T-helper 2 cell treated with Interferon-gamma antibody and Interleukin-4, amounts not matched to agents 5 μg/mL and 100 μg/mL, for 36 hours (primary cell): ENCODE measurements around the gene SF3B4.
"Not testable (repeated sequence)": the region's sequence is repeated elsewhere in the genome, so short reads cannot be mapped to it uniquely, and the experiment has no call there.

ENCODE experiments used
- DNase-seq: peaks from one replicate; pipeline ENCODE4 v3.0.0; 2021; ENCODE audit warnings: low spot score
- H3K27ac Mint-ChIP-seq: one replicate; pipeline ENCODE4 v1.8.0; 2021; ENCODE audit warnings: mild to moderate bottlenecking, mixed read lengths
- H3K27me3 Mint-ChIP-seq: one replicate; pipeline ENCODE4 v1.8.0; 2021; ENCODE audit warnings: low read depth, mixed read lengths
- H3K36me3 Mint-ChIP-seq: one replicate; pipeline ENCODE4 v1.8.0; 2021; ENCODE audit warnings: low read depth, mixed read lengths
- H3K4me1 Mint-ChIP-seq: one replicate; pipeline ENCODE4 v1.8.0; 2021; ENCODE audit warnings: low read depth, mixed read lengths
- H3K4me3 Mint-ChIP-seq: one replicate; pipeline ENCODE4 v1.8.0; 2022; ENCODE audit warnings: mild to moderate bottlenecking, moderate library complexity, mixed read lengths
- H3K9me3 Mint-ChIP-seq: one replicate; pipeline ENCODE4 v1.8.0; 2021; ENCODE audit warnings: mixed read lengths

Gene SF3B4, protein sequence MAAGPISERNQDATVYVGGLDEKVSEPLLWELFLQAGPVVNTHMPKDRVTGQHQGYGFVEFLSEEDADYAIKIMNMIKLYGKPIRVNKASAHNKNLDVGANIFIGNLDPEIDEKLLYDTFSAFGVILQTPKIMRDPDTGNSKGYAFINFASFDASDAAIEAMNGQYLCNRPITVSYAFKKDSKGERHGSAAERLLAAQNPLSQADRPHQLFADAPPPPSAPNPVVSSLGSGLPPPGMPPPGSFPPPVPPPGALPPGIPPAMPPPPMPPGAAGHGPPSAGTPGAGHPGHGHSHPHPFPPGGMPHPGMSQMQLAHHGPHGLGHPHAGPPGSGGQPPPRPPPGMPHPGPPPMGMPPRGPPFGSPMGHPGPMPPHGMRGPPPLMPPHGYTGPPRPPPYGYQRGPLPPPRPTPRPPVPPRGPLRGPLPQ

GRCh38 chr1:149927563-149928400, at the start of gene SF3B4:
SF3B4 (minus strand) TSS chr1:149927803; CDS start chr1:149927759, 44 bp downstream.
- H3K9me3 Mint-ChIP-seq: no peaks in the 10 kb centered on the region
- H3K4me1 Mint-ChIP-seq: peaks cover 48% of the 10 kb centered on the region
- peak; percentile 95 for DNase-seq
- no peaks in the 10 kb centered on the region for H3K27me3 Mint-ChIP-seq
- peak within 1 kb of the TSS; percentile 96 for H3K4me3 Mint-ChIP-seq
- H3K27ac Mint-ChIP-seq: peak within 1 kb of the TSS; percentile 94
- peaks cover 44% of the 10 kb centered on the region for H3K36me3 Mint-ChIP-seq

DNA sequence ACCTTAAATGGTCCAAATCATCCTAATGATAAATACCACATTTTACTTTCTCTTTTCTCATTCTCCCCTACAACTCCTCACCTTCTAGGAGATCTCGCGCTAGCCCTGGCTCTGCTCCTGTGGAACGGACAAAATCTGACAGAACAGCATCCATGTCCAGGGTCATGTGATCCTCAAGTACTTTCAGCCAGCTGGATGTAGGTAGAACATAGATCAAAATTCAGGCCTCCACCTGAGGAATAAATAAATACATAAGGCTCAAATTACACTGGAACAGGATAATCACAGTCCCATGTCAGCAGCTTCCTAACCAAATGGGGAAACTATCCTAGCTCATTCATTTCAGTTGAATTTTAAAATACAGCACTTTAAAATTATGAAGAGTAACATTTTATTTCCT, 49.7 kb upstream of the SF3B4 start:
- no peaks in the 10 kb centered on the region for H3K27me3 Mint-ChIP-seq
- DNase-seq: no peak
- H3K27ac Mint-ChIP-seq: no peak overlapping the region
- H3K36me3 Mint-ChIP-seq: peaks cover 11% of the 10 kb centered on the region
- no peak overlapping the region for H3K4me3 Mint-ChIP-seq
- no peaks in the 10 kb centered on the region for H3K9me3 Mint-ChIP-seq
- peaks cover 8% of the 10 kb centered on the region for H3K4me1 Mint-ChIP-seq

- H3K4me1 Mint-ChIP-seq: no peaks in the 10 kb centered on the region
- H3K27me3 Mint-ChIP-seq: no peaks in the 10 kb centered on the region
- H3K36me3 Mint-ChIP-seq: peaks cover 21% of the 10 kb centered on the region
- no peak overlapping the region for H3K4me3 Mint-ChIP-seq
- no peak overlapping the region for H3K27ac Mint-ChIP-seq
- no peaks in the 10 kb centered on the region for H3K9me3 Mint-ChIP-seq
- no peak for DNase-seq
Measured at GRCh38 chr1:149972547-149972946, 44.9 kb upstream of the SF3B4 start.

DNA sequence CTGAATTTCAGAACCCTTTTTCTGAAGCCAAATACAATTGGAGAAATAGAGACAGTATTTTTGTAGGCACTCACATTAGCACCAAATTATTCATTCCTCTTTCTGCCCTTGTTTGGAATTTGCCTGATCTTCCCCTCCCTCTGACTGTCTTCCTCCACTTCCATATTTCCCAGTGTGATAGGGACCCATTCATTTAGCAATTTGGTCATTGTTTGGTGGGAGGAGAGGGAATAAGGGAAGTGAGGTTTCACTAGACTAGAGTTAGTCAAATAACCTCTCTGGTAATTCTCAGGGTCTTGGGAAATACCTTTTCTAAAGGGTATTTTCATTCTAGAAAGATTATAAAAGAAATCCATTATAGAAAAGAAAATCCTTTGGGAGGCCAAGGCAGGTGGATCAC, 40.0 kb upstream of the SF3B4 start:
- H3K4me3 Mint-ChIP-seq: no peak overlapping the region
- H3K36me3 Mint-ChIP-seq: peaks cover 22% of the 10 kb centered on the region
- H3K27me3 Mint-ChIP-seq: no peaks in the 10 kb centered on the region
- H3K9me3 Mint-ChIP-seq: no peaks in the 10 kb centered on the region
- H3K4me1 Mint-ChIP-seq: peaks cover 5% of the 10 kb centered on the region
- no peak overlapping the region for H3K27ac Mint-ChIP-seq
- no peak for DNase-seq

GRCh38 chr1:149967041-149967440, 39.4 kb upstream of the SF3B4 start:
- no peaks in the 10 kb centered on the region for H3K9me3 Mint-ChIP-seq
- DNase-seq: no peak
- no peak overlapping the region for H3K4me3 Mint-ChIP-seq
- H3K27ac Mint-ChIP-seq: no peak overlapping the region
- H3K4me1 Mint-ChIP-seq: peaks cover 8% of the 10 kb centered on the region
- H3K36me3 Mint-ChIP-seq: peaks cover 22% of the 10 kb centered on the region
- H3K27me3 Mint-ChIP-seq: no peaks in the 10 kb centered on the region

DNA sequence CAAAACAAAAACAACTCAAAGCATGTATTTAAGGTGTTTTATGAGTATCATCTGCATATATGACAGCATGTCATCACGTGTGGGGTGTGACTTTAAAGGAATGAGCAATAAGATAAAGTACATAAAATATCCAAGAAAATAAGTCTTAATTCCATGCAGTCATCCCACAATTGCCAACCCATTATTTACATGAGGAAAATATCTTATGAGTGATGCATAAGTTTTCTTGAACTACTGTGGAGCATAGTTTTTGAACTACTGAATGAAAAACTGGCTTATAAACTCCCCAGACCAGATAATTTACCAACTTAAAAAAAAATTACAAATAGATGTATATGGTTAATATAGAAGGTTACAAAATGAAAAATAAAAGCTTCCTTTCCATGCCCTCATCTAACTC, 38.8 kb upstream of the SF3B4 start:
- no peak overlapping the region for H3K27ac Mint-ChIP-seq

GRCh38 chr1:149965440-149965839, 37.8 kb upstream of the SF3B4 start:
- no peak for DNase-seq
- Mint-ChIP-seq H3K4me3 (no peak overlapping the region), H3K36me3 (peaks cover 17% of the 10 kb centered on the region), H3K27ac (peak overlapping the region; percentile 29), H3K9me3 (no peaks in the 10 kb centered on the region), H3K4me1 (peaks cover 13% of the 10 kb centered on the region), H3K27me3 (no peaks in the 10 kb centered on the region)

More for the DNA sequence above, 38.8 kb upstream of the SF3B4 start:
- H3K4me1 Mint-ChIP-seq: peaks cover 13% of the 10 kb centered on the region
- H3K36me3 Mint-ChIP-seq: peaks cover 22% of the 10 kb centered on the region
- H3K9me3 Mint-ChIP-seq: no peaks in the 10 kb centered on the region
- H3K4me3 Mint-ChIP-seq: no peak overlapping the region
- H3K27me3 Mint-ChIP-seq: no peaks in the 10 kb centered on the region
- no peak for DNase-seq

GRCh38 chr1:149963358-149963757, 35.8 kb upstream of the SF3B4 start:
- DNase-seq: no peak
- H3K27me3 Mint-ChIP-seq: no peaks in the 10 kb centered on the region
- peaks cover 19% of the 10 kb centered on the region for H3K36me3 Mint-ChIP-seq
- no peak overlapping the region for H3K27ac Mint-ChIP-seq
- H3K4me1 Mint-ChIP-seq: peaks cover 13% of the 10 kb centered on the region
- no peak overlapping the region for H3K4me3 Mint-ChIP-seq
- no peaks in the 10 kb centered on the region for H3K9me3 Mint-ChIP-seq

- H3K4me3 Mint-ChIP-seq: no peak overlapping the region
- no peak for DNase-seq
- H3K9me3 Mint-ChIP-seq: no peaks in the 10 kb centered on the region
- peaks cover 13% of the 10 kb centered on the region for H3K4me1 Mint-ChIP-seq
- H3K27ac Mint-ChIP-seq: no peak overlapping the region
- H3K36me3 Mint-ChIP-seq: peaks cover 20% of the 10 kb centered on the region
- no peaks in the 10 kb centered on the region for H3K27me3 Mint-ChIP-seq
Measured at GRCh38 chr1:149962736-149963135, 35.1 kb upstream of the SF3B4 start.

- peak; percentile 26 for DNase-seq
- Mint-ChIP-seq H3K27me3 (no peaks in the 10 kb centered on the region), H3K4me3 (no peak overlapping the region), H3K27ac (no peak overlapping the region), H3K9me3 (no peaks in the 10 kb centered on the region), H3K36me3 (peaks cover 20% of the 10 kb centered on the region), H3K4me1 (peaks cover 13% of the 10 kb centered on the region)
Measured at GRCh38 chr1:149962039-149962647, 34.5 kb upstream of the SF3B4 start.

- not testable (repeated sequence) for H3K4me3 Mint-ChIP-seq, H3K27ac Mint-ChIP-seq, H3K4me1 Mint-ChIP-seq, H3K27me3 Mint-ChIP-seq, H3K9me3 Mint-ChIP-seq, DNase-seq
- H3K36me3 Mint-ChIP-seq: peaks cover 16% of the 10 kb centered on the region
Measured at GRCh38 chr1:149957548-149957947, 29.9 kb upstream of the SF3B4 start.

DNA sequence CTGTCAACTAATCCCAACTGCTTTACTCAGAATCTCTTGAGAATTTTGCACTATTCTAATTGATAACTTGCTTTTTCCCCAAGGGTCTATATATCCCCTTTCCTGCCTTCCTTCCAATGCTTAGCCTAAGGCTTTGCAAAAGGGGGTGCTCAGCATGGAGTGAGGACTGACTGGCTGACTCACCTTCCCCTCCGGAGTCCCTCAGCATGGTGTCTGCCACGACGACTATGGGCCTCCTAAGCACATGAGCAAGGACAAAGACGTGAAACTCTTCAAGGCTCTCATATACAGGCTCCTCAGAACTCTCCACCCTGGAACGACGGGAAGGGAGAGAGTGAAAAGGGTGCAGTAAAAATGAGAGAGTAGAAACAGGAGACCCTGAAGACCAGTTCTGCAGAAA, 22.3 kb upstream of the SF3B4 start:
- H3K36me3 Mint-ChIP-seq: peaks cover 12% of the 10 kb centered on the region
- no peak for DNase-seq
- H3K27ac Mint-ChIP-seq: no peak overlapping the region
- no peaks in the 10 kb centered on the region for H3K9me3 Mint-ChIP-seq
- no peak overlapping the region for H3K4me3 Mint-ChIP-seq
- H3K27me3 Mint-ChIP-seq: no peaks in the 10 kb centered on the region
- H3K4me1 Mint-ChIP-seq: no peaks in the 10 kb centered on the region

- Mint-ChIP-seq H3K4me1 (peaks cover 5% of the 10 kb centered on the region), H3K9me3 (no peaks in the 10 kb centered on the region), H3K36me3 (peaks cover 10% of the 10 kb centered on the region), H3K27me3 (no peaks in the 10 kb centered on the region), H3K4me3 (no peak overlapping the region), H3K27ac (no peak overlapping the region)
- no peak for DNase-seq
Measured at GRCh38 chr1:149945206-149945605, 17.6 kb upstream of the SF3B4 start.

DNA sequence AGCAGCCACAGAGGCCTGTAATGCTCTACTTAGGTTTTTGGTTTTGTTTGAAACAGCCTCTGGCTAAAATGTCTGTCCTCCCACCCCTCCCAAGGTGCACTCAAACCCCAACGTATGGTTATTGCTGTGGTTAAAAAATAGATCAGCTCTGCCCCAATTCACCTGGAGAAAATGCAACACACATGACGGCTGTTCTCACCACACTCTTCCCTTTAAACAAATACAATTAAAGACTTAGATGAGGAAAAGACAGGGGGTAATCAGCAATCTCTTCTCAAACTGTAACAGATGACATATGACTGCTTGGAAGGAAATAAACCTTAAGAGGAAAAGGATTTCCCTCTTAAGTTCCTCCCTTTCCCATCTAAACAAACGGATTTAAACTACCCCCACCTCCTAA, 15.3 kb upstream of the SF3B4 start:
- Mint-ChIP-seq H3K27ac (no peak overlapping the region), H3K4me3 (no peak overlapping the region), H3K9me3 (no peaks in the 10 kb centered on the region)

More for the DNA sequence above, 15.3 kb upstream of the SF3B4 start:
- Mint-ChIP-seq H3K36me3 (peaks cover 9% of the 10 kb centered on the region), H3K27me3 (no peaks in the 10 kb centered on the region), H3K4me1 (peaks cover 15% of the 10 kb centered on the region)
- DNase-seq: no peak
